Medulla oblongata (tissue), 1 donor: Measurements from ENCODE around the gene ERBB4.
"Not testable (repeated sequence)": the region's sequence is repeated elsewhere in the genome, so short reads cannot be mapped to it uniquely, and the experiment has no call there.

ENCODE experiments used
- DNase-seq: peaks from one replicate; pipeline ENCODE4 v3.0.0-alpha.2; 2015; ENCODE audit errors: extremely low spot score

The ERBB4 gene

DNA sequence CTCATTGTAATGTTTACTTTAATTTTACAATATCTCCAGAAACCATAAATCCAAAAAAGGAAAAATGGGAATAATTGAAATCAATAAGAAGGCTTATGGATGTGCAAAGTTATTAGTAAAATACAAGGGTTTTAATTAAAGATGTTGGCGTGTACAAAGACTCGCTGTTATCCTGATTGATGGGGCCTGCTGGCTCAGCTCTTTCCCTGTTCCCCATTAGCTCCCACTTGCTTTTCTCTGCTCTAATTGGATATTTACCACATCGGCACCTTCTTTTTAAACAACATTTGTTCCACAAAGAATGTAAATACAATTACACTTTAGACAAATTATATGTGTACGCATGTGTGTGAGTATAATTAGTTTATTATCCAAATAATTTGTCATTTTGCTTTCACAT is 796.6 kb downstream of the ERBB4 start:
- no peak for DNase-seq

DNA sequence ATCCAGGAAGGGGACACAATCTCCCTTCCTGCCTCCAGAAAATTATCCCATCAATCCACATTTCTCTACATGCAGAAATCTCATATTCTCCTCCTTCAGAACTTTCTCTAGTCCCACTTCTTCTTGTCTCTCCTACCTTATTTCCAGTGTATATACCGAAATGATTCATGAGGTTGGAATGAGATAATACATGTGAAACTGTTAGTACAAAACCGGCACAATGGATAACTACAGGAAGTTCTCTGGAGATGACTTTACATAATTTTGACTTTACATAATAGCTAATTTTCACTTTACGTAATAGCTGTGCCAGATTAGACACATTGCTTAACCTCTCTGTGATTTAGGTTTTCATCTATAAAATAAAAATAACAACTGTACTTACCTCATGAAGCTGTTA is 801.3 kb downstream of the ERBB4 start:
- no peak for DNase-seq

GRCh38 chr2:211730215-211730614 is 808.4 kb downstream of the ERBB4 start:
- DNase-seq = peak; percentile 47

DNA sequence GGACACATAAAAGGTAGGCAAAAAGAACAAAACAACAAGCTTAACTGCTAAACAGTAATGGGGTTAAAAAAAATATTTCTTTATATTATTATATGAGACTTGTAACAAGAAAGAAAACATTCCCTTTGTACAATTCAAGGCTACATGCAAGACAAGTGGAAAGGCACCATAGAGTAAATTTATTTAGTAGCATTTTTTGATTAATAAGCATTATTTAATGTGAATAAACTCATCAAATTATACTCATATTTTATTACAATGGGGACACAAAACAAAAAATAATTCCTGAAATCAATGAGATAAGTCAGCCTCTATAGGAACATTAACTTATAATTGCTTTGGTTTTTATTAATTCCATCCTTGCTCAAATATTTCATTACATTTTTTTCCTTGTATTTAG is 809.2 kb downstream of the ERBB4 start:
- DNase-seq = no peak

DNA sequence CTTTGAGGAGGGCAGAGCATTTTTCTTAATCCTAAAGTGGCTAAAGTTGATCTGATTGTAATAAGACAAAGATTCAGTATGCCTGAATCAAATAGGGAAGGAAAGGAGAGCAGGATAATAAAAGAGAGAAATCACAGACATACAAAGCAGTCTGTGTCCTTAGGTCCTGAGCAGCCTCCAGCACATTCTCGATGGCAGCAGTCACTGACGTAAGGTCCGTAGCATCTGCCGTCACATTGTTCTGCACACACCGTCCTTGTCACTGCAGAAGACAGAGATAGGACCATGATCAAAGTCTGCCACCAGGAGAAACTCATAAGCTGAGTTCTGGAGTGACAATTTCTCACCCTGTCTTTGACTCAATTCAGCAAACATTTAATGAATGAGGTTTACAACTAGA is 813.7 kb downstream of the ERBB4 start:
- peak; percentile 58 for DNase-seq

DNA sequence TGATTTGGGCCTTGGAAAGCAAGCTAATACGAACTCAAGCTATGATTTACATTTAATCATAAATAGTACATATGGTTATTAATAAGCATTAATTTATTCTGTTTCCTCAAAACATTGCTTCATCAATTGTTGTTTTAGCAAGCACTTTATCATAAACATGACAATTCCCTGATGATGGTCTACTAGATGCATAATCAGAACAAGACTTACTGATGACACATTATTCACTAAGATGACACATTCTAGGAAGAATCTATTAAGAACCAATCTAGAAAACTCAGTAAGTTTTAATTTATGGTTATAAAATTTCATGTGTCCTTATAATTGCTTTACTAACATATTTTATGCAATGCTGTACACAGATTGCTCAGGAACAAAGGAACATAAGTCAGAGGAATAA is 815.2 kb downstream of the ERBB4 start:
- DNase-seq = no peak

DNA sequence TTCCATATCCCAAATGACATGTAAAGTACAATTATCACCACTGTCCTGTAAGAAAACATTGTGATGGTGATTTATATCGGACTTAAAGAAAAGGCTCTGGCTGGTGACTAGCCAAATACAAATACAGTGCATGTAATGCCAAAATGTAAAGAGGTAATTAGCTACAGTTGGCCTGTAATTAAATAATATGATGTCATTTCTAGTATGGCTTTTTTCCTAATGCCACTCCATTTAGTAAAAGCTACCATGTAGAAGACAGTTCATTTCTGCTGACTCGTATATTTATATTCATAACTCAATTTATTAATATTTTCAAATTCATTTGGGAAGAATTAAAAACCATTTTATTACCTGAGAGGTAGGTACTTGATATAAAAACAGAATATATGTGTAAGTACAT is 815.7 kb downstream of the ERBB4 start:
- DNase-seq = no peak

- not testable (repeated sequence) for DNase-seq
Measured at GRCh38 chr2:211721874-211722273, 816.7 kb downstream of the ERBB4 start.

DNA sequence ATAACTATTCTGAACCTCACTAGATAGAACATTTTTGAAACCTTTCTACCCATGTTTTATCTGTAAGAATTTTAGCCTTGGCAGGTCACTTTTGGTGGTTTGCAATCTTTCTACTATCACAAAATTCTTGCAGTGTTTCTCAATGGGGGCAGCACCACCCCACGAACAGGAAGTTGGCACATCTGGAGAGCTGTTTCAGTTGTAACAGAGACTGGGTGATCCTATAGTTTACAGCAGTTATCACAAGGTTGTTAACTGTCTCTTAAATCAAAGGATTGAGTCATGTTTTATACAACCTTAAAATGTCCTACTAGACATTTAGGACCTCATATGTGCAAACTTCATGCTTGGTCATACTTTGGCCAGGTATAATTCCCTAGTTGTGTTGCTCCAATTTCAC is 829.2 kb downstream of the ERBB4 start:
- no peak for DNase-seq

GRCh38 chr2:211692689-211693088 is 845.9 kb downstream of the ERBB4 start:
- DNase-seq = no peak

GRCh38 chr2:211690736-211691135 is 847.9 kb downstream of the ERBB4 start:
- no peak for DNase-seq

- DNase-seq = peak; percentile 63
Measured at GRCh38 chr2:211688196-211688595, 850.4 kb downstream of the ERBB4 start.

GRCh38 chr2:211674715-211675114 is 863.9 kb downstream of the ERBB4 start:
- DNase-seq = no peak

DNA sequence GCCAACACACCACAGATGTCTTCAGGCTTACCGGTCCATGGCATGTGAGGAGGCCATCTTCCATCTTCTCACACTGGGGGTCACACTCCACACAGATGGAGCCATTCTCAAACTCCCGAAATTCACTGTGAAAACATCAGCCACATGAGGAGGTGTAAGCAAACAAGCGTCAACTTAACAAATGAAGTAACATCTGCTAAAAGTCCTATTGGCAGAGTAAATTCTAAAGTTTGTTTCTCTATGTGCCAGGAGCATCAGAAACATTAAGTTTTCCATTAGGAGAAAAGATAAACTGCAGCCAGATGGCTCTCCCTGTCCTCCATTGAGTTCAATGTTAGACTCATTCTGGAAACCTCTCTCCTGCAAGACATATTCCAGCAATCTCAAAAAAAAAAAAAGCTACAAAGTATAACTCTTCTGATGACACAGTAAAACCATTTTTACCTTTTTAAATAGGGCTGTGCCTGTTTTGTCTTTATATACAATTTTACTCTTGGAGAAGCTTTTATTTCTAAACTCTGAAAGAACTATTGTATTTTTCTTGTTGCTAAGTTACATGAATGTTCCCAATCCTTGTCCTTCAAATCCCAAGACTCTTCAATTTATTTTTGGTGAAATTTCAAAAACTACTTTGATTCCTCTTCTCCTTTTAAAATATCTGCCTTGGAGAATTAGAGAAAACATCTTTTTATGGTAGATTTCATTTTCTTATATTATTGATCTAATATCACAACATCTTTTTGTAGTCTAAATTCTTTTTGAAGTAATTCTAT is 865.3 kb downstream of the ERBB4 start:
- DNase-seq = no peak

- DNase-seq = no peak
Measured at GRCh38 chr2:211671977-211672376, 866.6 kb downstream of the ERBB4 start.

DNA sequence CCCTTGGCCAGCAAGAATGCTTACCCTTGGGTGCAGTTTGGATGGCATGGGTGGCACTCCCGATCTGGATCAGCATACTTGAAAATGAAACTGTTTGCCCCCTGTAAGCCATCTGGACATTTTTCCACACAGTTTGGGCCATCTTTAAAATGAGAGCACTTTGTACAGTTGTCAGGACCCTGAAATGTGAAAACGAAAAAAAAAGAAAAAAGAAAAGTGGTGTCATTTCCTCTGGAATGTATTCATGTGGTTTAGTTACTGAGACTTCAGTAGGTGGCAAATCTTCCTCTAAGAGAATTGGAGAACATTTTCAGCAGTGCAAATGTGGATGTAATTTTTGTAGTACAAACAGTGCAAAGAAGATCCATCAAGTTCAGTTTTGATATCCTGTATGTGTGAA is 873.3 kb downstream of the ERBB4 start:
- DNase-seq = no peak

DNA sequence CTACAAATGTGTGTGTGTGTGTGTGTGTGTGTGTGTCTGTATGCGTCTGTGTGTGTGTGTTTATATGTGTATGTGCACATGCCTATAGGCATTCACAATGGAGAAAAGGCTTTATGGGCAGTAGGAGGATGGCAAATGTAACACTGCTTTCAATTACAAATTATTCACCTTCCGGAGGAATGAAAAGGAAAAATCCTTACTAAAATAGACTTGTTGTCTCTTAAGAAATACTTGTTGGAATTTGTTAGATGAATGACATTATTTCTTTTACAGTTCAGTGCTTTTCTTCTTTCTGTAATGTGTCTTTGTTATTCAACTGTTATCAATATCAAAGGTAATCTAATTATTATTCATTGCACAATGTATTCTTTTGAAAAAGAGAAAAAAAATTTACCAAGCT is 874.3 kb downstream of the ERBB4 start:
- DNase-seq = no peak

DNA sequence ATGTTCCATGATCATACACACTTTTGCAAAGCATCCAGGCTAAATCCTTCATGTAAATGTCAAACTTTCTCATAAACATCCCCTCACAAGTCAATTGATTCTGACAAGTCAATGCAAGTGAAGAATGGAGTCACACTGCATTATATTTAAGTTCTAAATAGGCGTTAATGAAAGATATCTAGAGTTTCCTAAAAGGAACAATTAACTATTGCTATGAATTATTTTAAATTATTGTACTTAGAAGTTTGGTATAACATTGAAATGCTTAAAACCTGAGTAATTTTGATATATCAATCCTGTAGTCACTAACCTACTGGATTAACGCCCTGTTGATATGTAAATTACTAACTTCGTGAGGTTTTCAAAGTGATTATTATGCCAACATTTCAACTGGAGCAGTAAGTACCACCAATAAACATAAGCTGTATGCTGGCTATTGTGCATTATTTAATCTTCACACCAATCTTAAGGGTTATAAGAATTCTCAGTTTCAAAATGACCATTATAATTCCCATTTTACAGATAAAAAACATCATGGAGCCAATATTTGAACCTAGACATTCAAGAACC is 884.3 kb downstream of the ERBB4 start:
- no peak for DNase-seq

- no peak for DNase-seq
Measured at GRCh38 chr2:211652327-211652726, 886.3 kb downstream of the ERBB4 start.

GRCh38 chr2:211649331-211649730 is 889.3 kb downstream of the ERBB4 start:
- DNase-seq = peak; percentile 15

- DNase-seq = no peak
Measured at GRCh38 chr2:211631503-211631902, 907.1 kb downstream of the ERBB4 start.

- no peak for DNase-seq
Measured at GRCh38 chr2:211623096-211623495, 915.5 kb downstream of the ERBB4 start.

DNA sequence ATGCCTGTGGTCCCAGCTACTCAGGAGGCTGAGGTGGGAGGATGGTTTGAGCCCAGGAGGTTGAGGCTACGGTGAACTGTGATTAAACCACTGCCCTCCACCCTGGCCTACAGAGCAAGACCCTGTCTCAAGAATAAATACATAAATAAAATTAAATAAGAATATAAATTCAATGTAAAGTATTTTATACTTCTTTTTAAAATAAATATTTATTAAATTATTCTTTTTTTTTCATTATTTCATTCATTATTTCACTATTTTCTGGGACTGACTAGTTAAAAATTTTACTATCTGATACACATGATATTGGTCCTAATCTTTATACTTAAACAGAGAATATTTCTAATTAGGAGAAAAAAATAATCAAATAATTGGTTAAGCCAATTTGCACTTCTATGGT is 917.6 kb downstream of the ERBB4 start:
- no peak for DNase-seq

GRCh38 chr2:211617803-211618202 is 920.8 kb downstream of the ERBB4 start:
- DNase-seq = no peak
